Astrocyte of the cerebellum (primary cell): Measurements from ENCODE around the gene CUTC.

ENCODE experiments used
- DNase-seq: peaks from one replicate; pipeline ENCODE4 v3.0.0-alpha.2; 2011; ENCODE audit warnings: low read depth
- H3K4me3 ChIP-seq: 2 replicates; pipeline ENCODE4 v1.5.1; 2011; ENCODE audit warnings: mild to moderate bottlenecking, low read depth, low read length, moderate library complexity
- in situ Hi-C: cut with HindIII; loops from 2 replicates; pipeline ENCODE4 v1.10.0; 2017; ENCODE audit warnings: low sequenced_read_pairs
- TF ChIP-seq, protein P1 (sequence below): IDR thresholded peaks from 2 replicates; pipeline ENCODE4 v1.5.1; 2012; ENCODE audit warnings: low read length, low read depth, moderate library complexity, mild to moderate bottlenecking; ENCODE audit errors: missing control alignments

CUTC gene

GRCh38 chr10:99767901-99768300, 35.9 kb downstream of the CUTC start:
- in situ Hi-C loops, result no loop called here
- DNase-seq, result no peak
- TF ChIP-seq, protein P1, sequence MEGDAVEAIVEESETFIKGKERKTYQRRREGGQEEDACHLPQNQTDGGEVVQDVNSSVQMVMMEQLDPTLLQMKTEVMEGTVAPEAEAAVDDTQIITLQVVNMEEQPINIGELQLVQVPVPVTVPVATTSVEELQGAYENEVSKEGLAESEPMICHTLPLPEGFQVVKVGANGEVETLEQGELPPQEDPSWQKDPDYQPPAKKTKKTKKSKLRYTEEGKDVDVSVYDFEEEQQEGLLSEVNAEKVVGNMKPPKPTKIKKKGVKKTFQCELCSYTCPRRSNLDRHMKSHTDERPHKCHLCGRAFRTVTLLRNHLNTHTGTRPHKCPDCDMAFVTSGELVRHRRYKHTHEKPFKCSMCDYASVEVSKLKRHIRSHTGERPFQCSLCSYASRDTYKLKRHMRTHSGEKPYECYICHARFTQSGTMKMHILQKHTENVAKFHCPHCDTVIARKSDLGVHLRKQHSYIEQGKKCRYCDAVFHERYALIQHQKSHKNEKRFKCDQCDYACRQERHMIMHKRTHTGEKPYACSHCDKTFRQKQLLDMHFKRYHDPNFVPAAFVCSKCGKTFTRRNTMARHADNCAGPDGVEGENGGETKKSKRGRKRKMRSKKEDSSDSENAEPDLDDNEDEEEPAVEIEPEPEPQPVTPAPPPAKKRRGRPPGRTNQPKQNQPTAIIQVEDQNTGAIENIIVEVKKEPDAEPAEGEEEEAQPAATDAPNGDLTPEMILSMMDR, result no peak
- no peak overlapping the region for H3K4me3 ChIP-seq

GRCh38 chr10:99768556-99768955, 36.5 kb downstream of the CUTC start:
- TF ChIP-seq, protein P1, result no peak
- no peak for DNase-seq
- in situ Hi-C loops, result no loop called here
- H3K4me3 ChIP-seq, result no peak overlapping the region

DNA sequence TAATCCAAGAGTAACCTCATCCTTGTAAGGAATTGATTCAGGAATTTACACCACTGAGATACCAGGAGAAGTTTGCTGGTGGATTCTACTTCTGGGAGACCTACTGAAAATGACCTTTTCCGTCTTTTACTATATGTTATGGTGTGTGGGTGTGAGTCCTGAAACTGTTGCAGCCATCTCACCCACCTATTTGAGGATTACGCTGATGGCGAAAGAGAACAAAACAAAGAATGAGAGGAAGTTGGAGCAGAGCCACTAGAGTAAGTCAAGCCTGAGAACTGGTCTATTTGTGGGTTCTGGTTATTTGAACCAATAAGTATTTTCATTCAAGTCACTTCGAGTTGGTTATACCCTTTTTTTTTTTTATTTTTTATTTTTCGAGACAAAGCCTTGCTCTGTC, 37.7 kb downstream of the CUTC start:
- no peak for DNase-seq
- H3K4me3 ChIP-seq, result no peak overlapping the region
- TF ChIP-seq, protein P1, result no peak
- in situ Hi-C loops, result no loop called here

GRCh38 chr10:99770408-99771045, 38.5 kb downstream of the CUTC start:
- in situ Hi-C loops, result no loop called here
- TF ChIP-seq, protein P1, result no peak
- DNase-seq, result no peak

DNA sequence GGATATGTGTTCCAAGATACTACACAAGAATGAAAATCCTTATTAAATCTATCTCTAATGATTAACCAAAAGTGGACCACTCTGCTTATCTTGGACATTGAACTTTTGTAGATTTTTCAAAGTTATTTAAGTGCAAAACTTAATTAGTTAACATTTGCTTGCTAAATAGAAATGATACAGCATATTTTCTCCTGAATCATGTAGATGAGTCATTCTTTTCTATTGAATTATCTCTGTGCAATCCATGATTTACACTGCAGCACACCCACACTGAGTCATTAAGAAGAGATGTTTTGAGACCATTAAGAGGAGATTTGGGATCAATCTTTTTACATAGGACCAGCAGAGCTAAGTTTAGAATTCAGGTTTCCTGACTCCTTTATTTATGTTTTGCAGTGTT, 43.8 kb downstream of the CUTC start:
- in situ Hi-C loops, result no loop called here
- DNase-seq, result peak; percentile 51
- TF ChIP-seq, protein P1, result no peak
- H3K4me3 ChIP-seq, result no peak overlapping the region

More at GRCh38 chr10:99770408-99771045, 38.5 kb downstream of the CUTC start:
- H3K4me3 ChIP-seq, result no peak overlapping the region

- in situ Hi-C loops, result no loop called here
- H3K4me3 ChIP-seq, result no peak overlapping the region
- no peak for DNase-seq
- TF ChIP-seq, protein P1, result no peak
Observed at GRCh38 chr10:99777918-99778714, 46.1 kb downstream of the CUTC start.
